Measurements from ENCODE around the gene ASNSD1. TPM values are rescaled to one million over a fixed set of nuclear protein-coding genes. Genes with fewer than 3 reads are reported as not detected.
A peak's percentile ranks its signal among the peaks of the same experiment; 100 is the strongest.

The ASNSD1 gene
- total and polyA plus RNA-seq, 2 of the 13 experiments (the other 11 are each of a cell fraction or from before 2014, with no cell fraction given), result 35.1 to 96.6 TPM

DNA sequence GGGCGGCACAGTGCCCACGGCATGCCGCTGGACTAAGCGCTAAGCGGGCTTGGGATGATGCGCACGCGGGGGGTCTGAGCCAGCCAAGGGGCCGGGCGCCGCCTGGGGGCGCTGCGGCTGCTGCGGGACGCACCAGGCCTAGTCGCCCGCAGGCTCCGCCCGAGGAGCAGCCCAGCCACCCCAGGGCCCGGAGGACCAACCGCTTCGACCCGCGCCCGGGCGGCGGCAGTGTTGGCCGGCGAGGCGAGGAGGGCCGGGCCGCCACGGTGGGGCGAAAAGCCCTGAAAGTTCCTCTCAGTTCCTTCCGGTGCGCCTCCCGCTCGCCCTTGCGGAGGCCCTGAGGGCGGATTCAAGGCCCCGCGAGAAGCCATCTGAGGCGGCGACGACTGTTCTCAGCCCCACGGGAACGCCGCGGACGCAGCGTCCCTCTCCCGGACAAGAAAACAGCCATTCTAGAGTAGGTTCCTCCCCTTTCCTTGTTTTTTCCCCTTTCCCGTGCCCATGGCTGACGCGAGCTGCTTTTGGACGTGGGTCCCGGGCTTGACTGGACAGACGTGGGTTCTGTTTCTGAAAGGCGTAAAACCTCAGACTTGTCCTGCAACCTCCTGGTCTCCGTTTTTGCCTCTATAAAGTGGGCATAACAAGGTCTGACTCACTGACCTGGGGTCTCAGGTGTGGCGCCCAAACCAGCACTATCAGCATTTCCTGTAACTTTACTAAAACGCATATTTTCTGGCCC lies 13.3 kb downstream of the ASNSD1 start, which contains the start of gene ANKAR (continued):
- peak; percentile 83; the same call in 1 of the 2 replicates for TF ChIP-seq SMAD3 (CRISPR knock-in tag; IDR thresholded peaks at IDR 0.05)
- peak; percentile 95 for TF ChIP-seq THYN1 (CRISPR knock-in tag; IDR thresholded peaks at IDR 0.05; ENCODE audit: borderline replicate concordance, low read depth)
- peak; percentile 95 for TF ChIP-seq ZNF451 (CRISPR knock-in tag; IDR thresholded peaks at IDR 0.05)
- TF ChIP-seq, protein P1, sequence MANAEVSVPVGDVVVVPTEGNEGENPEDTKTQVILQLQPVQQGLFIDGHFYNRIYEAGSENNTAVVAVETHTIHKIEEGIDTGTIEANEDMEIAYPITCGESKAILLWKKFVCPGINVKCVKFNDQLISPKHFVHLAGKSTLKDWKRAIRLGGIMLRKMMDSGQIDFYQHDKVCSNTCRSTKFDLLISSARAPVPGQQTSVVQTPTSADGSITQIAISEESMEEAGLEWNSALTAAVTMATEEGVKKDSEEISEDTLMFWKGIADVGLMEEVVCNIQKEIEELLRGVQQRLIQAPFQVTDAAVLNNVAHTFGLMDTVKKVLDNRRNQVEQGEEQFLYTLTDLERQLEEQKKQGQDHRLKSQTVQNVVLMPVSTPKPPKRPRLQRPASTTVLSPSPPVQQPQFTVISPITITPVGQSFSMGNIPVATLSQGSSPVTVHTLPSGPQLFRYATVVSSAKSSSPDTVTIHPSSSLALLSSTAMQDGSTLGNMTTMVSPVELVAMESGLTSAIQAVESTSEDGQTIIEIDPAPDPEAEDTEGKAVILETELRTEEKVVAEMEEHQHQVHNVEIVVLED (CRISPR knock-in tag; IDR thresholded peaks at IDR 0.05; ENCODE audit: borderline replicate concordance), result peak; percentile 79; the same call in 1 of the 2 replicates
- no peak for TF ChIP-seq ZNF432 (CRISPR knock-in tag; IDR thresholded peaks at IDR 0.05; ENCODE audit: borderline replicate concordance)
- 0 out of 2 replicates have a peak, but pooled peaks have one; percentile 42 for TF ChIP-seq ZFP41 (CRISPR knock-in tag; IDR thresholded peaks at IDR 0.05; ENCODE audit: borderline replicate concordance)
- TF ChIP-seq, protein P2, sequence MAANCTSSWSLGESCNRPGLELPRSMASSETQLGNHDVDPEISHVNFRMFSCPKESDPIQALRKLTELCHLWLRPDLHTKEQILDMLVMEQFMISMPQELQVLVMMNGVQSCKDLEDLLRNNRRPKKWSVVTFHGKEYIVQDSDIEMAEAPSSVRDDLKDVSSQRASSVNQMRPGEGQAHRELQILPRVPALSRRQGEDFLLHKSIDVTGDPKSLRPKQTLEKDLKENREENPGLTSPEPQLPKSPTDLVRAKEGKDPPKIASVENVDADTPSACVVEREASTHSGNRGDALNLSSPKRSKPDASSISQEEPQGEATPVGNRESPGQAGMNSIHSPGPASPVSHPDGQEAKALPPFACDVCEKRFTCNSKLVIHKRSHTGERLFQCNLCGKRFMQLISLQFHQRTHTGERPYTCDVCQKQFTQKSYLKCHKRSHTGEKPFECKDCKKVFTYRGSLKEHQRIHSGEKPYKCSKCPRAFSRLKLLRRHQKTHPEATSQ (CRISPR knock-in tag; IDR thresholded peaks at IDR 0.05; ENCODE audit: borderline replicate concordance), result peak; percentile 98
- no peak for TF ChIP-seq RBAK (CRISPR knock-in tag; IDR thresholded peaks at IDR 0.05)
- TF ChIP-seq, protein P3, sequence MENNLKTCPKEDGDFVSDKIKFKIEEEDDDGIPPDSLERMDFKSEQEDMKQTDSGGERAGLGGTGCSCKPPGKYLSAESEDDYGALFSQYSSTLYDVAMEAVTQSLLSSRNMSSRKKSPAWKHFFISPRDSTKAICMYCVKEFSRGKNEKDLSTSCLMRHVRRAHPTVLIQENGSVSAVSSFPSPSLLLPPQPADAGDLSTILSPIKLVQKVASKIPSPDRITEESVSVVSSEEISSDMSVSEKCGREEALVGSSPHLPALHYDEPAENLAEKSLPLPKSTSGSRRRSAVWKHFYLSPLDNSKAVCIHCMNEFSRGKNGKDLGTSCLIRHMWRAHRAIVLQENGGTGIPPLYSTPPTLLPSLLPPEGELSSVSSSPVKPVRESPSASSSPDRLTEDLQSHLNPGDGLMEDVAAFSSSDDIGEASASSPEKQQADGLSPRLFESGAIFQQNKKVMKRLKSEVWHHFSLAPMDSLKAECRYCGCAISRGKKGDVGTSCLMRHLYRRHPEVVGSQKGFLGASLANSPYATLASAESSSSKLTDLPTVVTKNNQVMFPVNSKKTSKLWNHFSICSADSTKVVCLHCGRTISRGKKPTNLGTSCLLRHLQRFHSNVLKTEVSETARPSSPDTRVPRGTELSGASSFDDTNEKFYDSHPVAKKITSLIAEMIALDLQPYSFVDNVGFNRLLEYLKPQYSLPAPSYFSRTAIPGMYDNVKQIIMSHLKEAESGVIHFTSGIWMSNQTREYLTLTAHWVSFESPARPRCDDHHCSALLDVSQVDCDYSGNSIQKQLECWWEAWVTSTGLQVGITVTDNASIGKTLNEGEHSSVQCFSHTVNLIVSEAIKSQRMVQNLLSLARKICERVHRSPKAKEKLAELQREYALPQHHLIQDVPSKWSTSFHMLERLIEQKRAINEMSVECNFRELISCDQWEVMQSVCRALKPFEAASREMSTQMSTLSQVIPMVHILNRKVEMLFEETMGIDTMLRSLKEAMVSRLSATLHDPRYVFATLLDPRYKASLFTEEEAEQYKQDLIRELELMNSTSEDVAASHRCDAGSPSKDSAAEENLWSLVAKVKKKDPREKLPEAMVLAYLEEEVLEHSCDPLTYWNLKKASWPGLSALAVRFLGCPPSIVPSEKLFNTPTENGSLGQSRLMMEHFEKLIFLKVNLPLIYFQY (CRISPR knock-in tag; IDR thresholded peaks at IDR 0.05; ENCODE audit: borderline replicate concordance), result peak; percentile 98
- TF ChIP-seq, protein P4, sequence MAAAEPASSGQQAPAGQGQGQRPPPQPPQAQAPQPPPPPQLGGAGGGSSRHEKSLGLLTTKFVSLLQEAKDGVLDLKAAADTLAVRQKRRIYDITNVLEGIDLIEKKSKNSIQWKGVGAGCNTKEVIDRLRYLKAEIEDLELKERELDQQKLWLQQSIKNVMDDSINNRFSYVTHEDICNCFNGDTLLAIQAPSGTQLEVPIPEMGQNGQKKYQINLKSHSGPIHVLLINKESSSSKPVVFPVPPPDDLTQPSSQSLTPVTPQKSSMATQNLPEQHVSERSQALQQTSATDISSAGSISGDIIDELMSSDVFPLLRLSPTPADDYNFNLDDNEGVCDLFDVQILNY (CRISPR knock-in tag; conservative IDR thresholded peaks at IDR 0.05), result peak; percentile 86
- TF ChIP-seq, protein P5, sequence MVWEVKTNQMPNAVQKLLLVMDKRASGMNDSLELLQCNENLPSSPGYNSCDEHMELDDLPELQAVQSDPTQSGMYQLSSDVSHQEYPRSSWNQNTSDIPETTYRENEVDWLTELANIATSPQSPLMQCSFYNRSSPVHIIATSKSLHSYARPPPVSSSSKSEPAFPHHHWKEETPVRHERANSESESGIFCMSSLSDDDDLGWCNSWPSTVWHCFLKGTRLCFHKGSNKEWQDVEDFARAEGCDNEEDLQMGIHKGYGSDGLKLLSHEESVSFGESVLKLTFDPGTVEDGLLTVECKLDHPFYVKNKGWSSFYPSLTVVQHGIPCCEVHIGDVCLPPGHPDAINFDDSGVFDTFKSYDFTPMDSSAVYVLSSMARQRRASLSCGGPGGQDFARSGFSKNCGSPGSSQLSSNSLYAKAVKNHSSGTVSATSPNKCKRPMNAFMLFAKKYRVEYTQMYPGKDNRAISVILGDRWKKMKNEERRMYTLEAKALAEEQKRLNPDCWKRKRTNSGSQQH (CRISPR knock-in tag; IDR thresholded peaks at IDR 0.05; ENCODE audit: low read depth), result no peak
- TF ChIP-seq, protein P6, sequence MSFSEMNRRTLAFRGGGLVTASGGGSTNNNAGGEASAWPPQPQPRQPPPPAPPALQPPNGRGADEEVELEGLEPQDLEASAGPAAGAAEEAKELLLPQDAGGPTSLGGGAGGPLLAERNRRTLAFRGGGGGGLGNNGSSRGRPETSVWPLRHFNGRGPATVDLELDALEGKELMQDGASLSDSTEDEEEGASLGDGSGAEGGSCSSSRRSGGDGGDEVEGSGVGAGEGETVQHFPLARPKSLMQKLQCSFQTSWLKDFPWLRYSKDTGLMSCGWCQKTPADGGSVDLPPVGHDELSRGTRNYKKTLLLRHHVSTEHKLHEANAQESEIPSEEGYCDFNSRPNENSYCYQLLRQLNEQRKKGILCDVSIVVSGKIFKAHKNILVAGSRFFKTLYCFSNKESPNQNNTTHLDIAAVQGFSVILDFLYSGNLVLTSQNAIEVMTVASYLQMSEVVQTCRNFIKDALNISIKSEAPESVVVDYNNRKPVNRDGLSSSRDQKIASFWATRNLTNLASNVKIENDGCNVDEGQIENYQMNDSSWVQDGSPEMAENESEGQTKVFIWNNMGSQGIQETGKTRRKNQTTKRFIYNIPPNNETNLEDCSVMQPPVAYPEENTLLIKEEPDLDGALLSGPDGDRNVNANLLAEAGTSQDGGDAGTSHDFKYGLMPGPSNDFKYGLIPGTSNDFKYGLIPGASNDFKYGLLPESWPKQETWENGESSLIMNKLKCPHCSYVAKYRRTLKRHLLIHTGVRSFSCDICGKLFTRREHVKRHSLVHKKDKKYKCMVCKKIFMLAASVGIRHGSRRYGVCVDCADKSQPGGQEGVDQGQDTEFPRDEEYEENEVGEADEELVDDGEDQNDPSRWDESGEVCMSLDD (CRISPR knock-in tag; IDR thresholded peaks at IDR 0.05; ENCODE audit: borderline replicate concordance), result peak; percentile 80
- TF ChIP-seq HOXA5 (CRISPR knock-in tag; IDR thresholded peaks at IDR 0.05), result peak; percentile 82; the same call in 1 of the 2 replicates
- TF ChIP-seq ZNF24 (IDR thresholded peaks at IDR 0.05), result 0 out of 2 replicates have a peak, but pooled peaks have one; percentile 60
- no peak for TF ChIP-seq HOXA7 (CRISPR knock-in tag; IDR thresholded peaks at IDR 0.05)
- TF ChIP-seq NBN (conservative IDR thresholded peaks at IDR 0.05), result no peak

Measured in HepG2 (cell line).